ENCODE data around the gene VKORC1.

Gene VKORC1

GRCh38 chr16:31072540-31073141 is 22.0 kb downstream of the VKORC1 start:
- Histone ChIP-seq H3K9me3 (ENCODE audit: control insufficient read depth, low read length) (no peaks in the 10 kb centered on the region), H3K27ac (ENCODE audit: low read depth, low read length, severe bottlenecking) (peak overlapping the region; percentile 93), H3K36me3 (ENCODE audit: control insufficient read depth, insufficient read depth, low read length) (peaks cover 22% of the 10 kb centered on the region), H3K4me3 (ENCODE audit: extremely low read depth, insufficient read depth, low read length, poor library complexity, severe bottlenecking) (peak overlapping the region; percentile 59), H3K4me1 (ENCODE audit: control insufficient read depth, insufficient read depth, low read length, poor library complexity, severe bottlenecking) (no peaks in the 10 kb centered on the region)
- WGBS, 2 experiments (ENCODE audit: insufficient coverage in 2 of 2): 1 to 2% methylated on average over 21 to 25 of the region's 27 CpGs

- Histone ChIP-seq H3K9me3 (ENCODE audit: control insufficient read depth, low read length) (no peaks in the 10 kb centered on the region), H3K27ac (ENCODE audit: low read depth, low read length, severe bottlenecking) (peak overlapping the region; percentile 93), H3K4me1 (ENCODE audit: control insufficient read depth, insufficient read depth, low read length, poor library complexity, severe bottlenecking) (no peaks in the 10 kb centered on the region), H3K4me3 (ENCODE audit: extremely low read depth, insufficient read depth, low read length, poor library complexity, severe bottlenecking) (peak overlapping the region; percentile 59), H3K36me3 (ENCODE audit: control insufficient read depth, insufficient read depth, low read length) (peaks cover 17% of the 10 kb centered on the region)
- 76 to 79% methylated on average over 3 to 4 of the region's 4 CpGs for WGBS, 2 experiments (ENCODE audit: insufficient coverage in 2 of 2)
These were observed 22.7 kb downstream of the VKORC1 start for GRCh38 chr16:31071861-31072260.

GRCh38 chr16:31067342-31067741 is 27.3 kb downstream of the VKORC1 start:
- 89% methylated on average over 1 of the region's 3 CpGs; no CpG with 5 or more reads in 1 of the 2 experiments for WGBS, 2 experiments (ENCODE audit: insufficient coverage in 2 of 2)
- H3K9me3 ChIP-seq (ENCODE audit: control insufficient read depth, low read length): no peaks in the 10 kb centered on the region
- no peak overlapping the region for H3K27ac ChIP-seq (ENCODE audit: low read depth, low read length, severe bottlenecking)
- no peak overlapping the region for H3K4me3 ChIP-seq (ENCODE audit: extremely low read depth, insufficient read depth, low read length, poor library complexity, severe bottlenecking)
- peaks cover 13% of the 10 kb centered on the region for H3K4me1 ChIP-seq (ENCODE audit: control insufficient read depth, insufficient read depth, low read length, poor library complexity, severe bottlenecking)
- peaks cover 18% of the 10 kb centered on the region for H3K36me3 ChIP-seq (ENCODE audit: control insufficient read depth, insufficient read depth, low read length)

GRCh38 chr16:31064882-31065461 is 29.6 kb downstream of the VKORC1 start:
- WGBS, 2 experiments (ENCODE audit: insufficient coverage in 2 of 2): 95% methylated on average over 3 of the region's 4 CpGs
- Histone ChIP-seq H3K4me3 (ENCODE audit: extremely low read depth, insufficient read depth, low read length, poor library complexity, severe bottlenecking) (no peak overlapping the region), H3K36me3 (ENCODE audit: control insufficient read depth, insufficient read depth, low read length) (peaks cover 35% of the 10 kb centered on the region), H3K9me3 (ENCODE audit: control insufficient read depth, low read length) (no peaks in the 10 kb centered on the region), H3K4me1 (ENCODE audit: control insufficient read depth, insufficient read depth, low read length, poor library complexity, severe bottlenecking) (peaks cover 13% of the 10 kb centered on the region), H3K27ac (ENCODE audit: low read depth, low read length, severe bottlenecking) (peak overlapping the region; percentile 91)

GRCh38 chr16:31063843-31064611 is 30.6 kb downstream of the VKORC1 start:
- 98% methylated on average over 51 to 56 of the region's 56 CpGs for WGBS, 2 experiments (ENCODE audit: insufficient coverage in 2 of 2)
- Histone ChIP-seq H3K9me3 (ENCODE audit: control insufficient read depth, low read length) (no peaks in the 10 kb centered on the region), H3K4me3 (ENCODE audit: extremely low read depth, insufficient read depth, low read length, poor library complexity, severe bottlenecking) (no peak overlapping the region), H3K27ac (ENCODE audit: low read depth, low read length, severe bottlenecking) (peak overlapping the region; percentile 91), H3K4me1 (ENCODE audit: control insufficient read depth, insufficient read depth, low read length, poor library complexity, severe bottlenecking) (peaks cover 13% of the 10 kb centered on the region), H3K36me3 (ENCODE audit: control insufficient read depth, insufficient read depth, low read length) (peaks cover 41% of the 10 kb centered on the region)

GRCh38 chr16:31063495-31063842 is 31.1 kb downstream of the VKORC1 start:
- no peak overlapping the region for H3K4me3 ChIP-seq (ENCODE audit: extremely low read depth, insufficient read depth, low read length, poor library complexity, severe bottlenecking)
- H3K9me3 ChIP-seq (ENCODE audit: control insufficient read depth, low read length): no peaks in the 10 kb centered on the region
- peaks cover 45% of the 10 kb centered on the region for H3K36me3 ChIP-seq (ENCODE audit: control insufficient read depth, insufficient read depth, low read length)
- WGBS, 2 experiments (ENCODE audit: insufficient coverage in 2 of 2): 93% methylated on average over 8 to 9 of the region's 9 CpGs
- H3K27ac ChIP-seq (ENCODE audit: low read depth, low read length, severe bottlenecking): no peak overlapping the region
- H3K4me1 ChIP-seq (ENCODE audit: control insufficient read depth, insufficient read depth, low read length, poor library complexity, severe bottlenecking): peaks cover 13% of the 10 kb centered on the region

GRCh38 chr16:31061813-31062440 is 32.7 kb downstream of the VKORC1 start:
- 95 to 97% methylated on average over 54 of the region's 54 CpGs for WGBS, 2 experiments (ENCODE audit: insufficient coverage in 2 of 2)

GRCh38 chr16:31061126-31061812 is 33.3 kb downstream of the VKORC1 start:
- H3K4me1 ChIP-seq (ENCODE audit: control insufficient read depth, insufficient read depth, low read length, poor library complexity, severe bottlenecking): peaks cover 13% of the 10 kb centered on the region
- no peak overlapping the region for H3K4me3 ChIP-seq (ENCODE audit: extremely low read depth, insufficient read depth, low read length, poor library complexity, severe bottlenecking)
- H3K9me3 ChIP-seq (ENCODE audit: control insufficient read depth, low read length): no peaks in the 10 kb centered on the region
- peaks cover 43% of the 10 kb centered on the region for H3K36me3 ChIP-seq (ENCODE audit: control insufficient read depth, insufficient read depth, low read length)
- WGBS, 2 experiments (ENCODE audit: insufficient coverage in 2 of 2): 95 to 97% methylated on average over 41 of the region's 42 CpGs
- no peak overlapping the region for H3K27ac ChIP-seq (ENCODE audit: low read depth, low read length, severe bottlenecking)

More at GRCh38 chr16:31061813-31062440, 32.7 kb downstream of the VKORC1 start:
- Histone ChIP-seq H3K36me3 (ENCODE audit: control insufficient read depth, insufficient read depth, low read length) (peaks cover 43% of the 10 kb centered on the region), H3K4me3 (ENCODE audit: extremely low read depth, insufficient read depth, low read length, poor library complexity, severe bottlenecking) (no peak overlapping the region), H3K9me3 (ENCODE audit: control insufficient read depth, low read length) (no peaks in the 10 kb centered on the region), H3K4me1 (ENCODE audit: control insufficient read depth, insufficient read depth, low read length, poor library complexity, severe bottlenecking) (peaks cover 13% of the 10 kb centered on the region), H3K27ac (ENCODE audit: low read depth, low read length, severe bottlenecking) (no peak overlapping the region)

GRCh38 chr16:31055613-31056012 is 39.0 kb downstream of the VKORC1 start:
- 67 to 91% methylated on average over 1 to 4 of the region's 4 CpGs for WGBS, 2 experiments (ENCODE audit: insufficient coverage in 2 of 2)
- H3K27ac ChIP-seq (ENCODE audit: low read depth, low read length, severe bottlenecking): no peak overlapping the region
- H3K9me3 ChIP-seq (ENCODE audit: control insufficient read depth, low read length): no peaks in the 10 kb centered on the region
- H3K4me3 ChIP-seq (ENCODE audit: extremely low read depth, insufficient read depth, low read length, poor library complexity, severe bottlenecking): no peak overlapping the region
- peaks cover 20% of the 10 kb centered on the region for H3K36me3 ChIP-seq (ENCODE audit: control insufficient read depth, insufficient read depth, low read length)
- H3K4me1 ChIP-seq (ENCODE audit: control insufficient read depth, insufficient read depth, low read length, poor library complexity, severe bottlenecking): peaks cover 6% of the 10 kb centered on the region

- 78% methylated on average over 1 of the region's 2 CpGs; no CpG with 5 or more reads in 1 of the 2 experiments for WGBS, 2 experiments (ENCODE audit: insufficient coverage in 2 of 2)
These were observed 42.5 kb downstream of the VKORC1 start for GRCh38 chr16:31052114-31052513.

More at GRCh38 chr16:31052114-31052513, 42.5 kb downstream of the VKORC1 start:
- Histone ChIP-seq H3K4me1 (ENCODE audit: control insufficient read depth, insufficient read depth, low read length, poor library complexity, severe bottlenecking) (peaks cover 6% of the 10 kb centered on the region), H3K9me3 (ENCODE audit: control insufficient read depth, low read length) (no peaks in the 10 kb centered on the region), H3K27ac (ENCODE audit: low read depth, low read length, severe bottlenecking) (no peak overlapping the region), H3K4me3 (ENCODE audit: extremely low read depth, insufficient read depth, low read length, poor library complexity, severe bottlenecking) (no peak overlapping the region), H3K36me3 (ENCODE audit: control insufficient read depth, insufficient read depth, low read length) (no peaks in the 10 kb centered on the region)
